ENCODE data around the gene NAXE.
"Not testable (repeated sequence)": the region's sequence is repeated elsewhere in the genome, so short reads cannot be mapped to it uniquely, and the experiment has no call there.

Gene NAXE

GRCh38 chr1:156600733-156601121 lies 9.2 kb downstream of the NAXE start:
- no peaks in the 10 kb centered on the region for H3K27me3 ChIP-seq (ENCODE audit: control insufficient read depth in 2 of 2, insufficient read depth in 2 of 2, low read length in 2 of 2)
- H3K4me1 ChIP-seq (ENCODE audit: control insufficient read depth in 2 of 2, insufficient read depth in 2 of 2, low read length in 2 of 2): peaks cover 8% of the 10 kb centered on the region in 2 donors
- no peaks in the 10 kb centered on the region for H3K9me3 ChIP-seq (ENCODE audit: control insufficient read depth in 2 of 2, low read length in 2 of 2)
- H3K4me3 ChIP-seq (ENCODE audit: low read length in 2 of 2): peak overlapping the region; percentile 78 to 99
- H3K36me3 ChIP-seq (ENCODE audit: control insufficient read depth in 2 of 2, insufficient read depth in 2 of 2, low read length in 2 of 2): peaks cover 20 to 27% of the 10 kb centered on the region in 2 donors
- H3K27ac ChIP-seq (ENCODE audit: low read depth in 2 of 2, low read length in 2 of 2): peak overlapping the region in 1 of 2 donors; percentile 74
- peak overlapping the region; percentile 72 to 81 for H3K9ac ChIP-seq (ENCODE audit: low read depth in 1 of 2, low read length in 2 of 2)

DNA sequence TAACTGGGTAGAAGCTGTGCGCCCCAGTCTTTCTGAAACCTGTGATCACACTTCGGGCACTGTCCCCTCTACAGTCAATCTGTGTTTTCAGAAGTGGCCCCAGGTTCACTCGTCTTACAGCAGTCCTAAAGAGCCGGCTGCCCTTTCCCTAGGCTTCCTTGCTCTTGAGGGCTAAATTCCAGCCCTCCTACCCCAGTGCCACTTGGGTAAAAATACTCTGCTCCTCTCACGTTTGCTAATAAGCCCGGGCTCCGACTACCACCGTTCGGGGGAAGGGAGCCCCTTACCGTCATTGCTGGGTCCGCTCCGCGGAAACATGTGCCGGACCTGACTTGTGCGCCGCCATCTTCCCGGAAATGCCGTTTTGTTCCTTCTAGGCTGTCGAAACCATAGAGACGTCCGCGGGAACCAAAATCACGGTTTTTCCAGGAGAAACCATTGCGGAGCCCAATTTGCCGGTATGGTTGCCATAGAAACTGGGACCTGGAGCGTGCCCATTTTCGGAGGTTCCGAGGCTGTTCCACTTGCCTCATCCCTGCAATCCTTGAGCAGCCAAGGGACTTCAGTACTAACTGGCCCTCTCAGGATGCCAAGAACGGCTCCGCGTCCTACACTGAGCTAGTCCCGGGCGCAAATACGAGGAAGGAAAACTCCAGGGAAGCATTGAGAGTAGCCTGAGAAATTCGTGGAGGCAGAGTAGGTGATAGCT lies 9.7 kb downstream of the NAXE start, which contains the start of gene GPATCH4:
TSS of gene GPATCH4 (minus strand) at position 358 of the 709 bp plus-strand sequence.
- Histone ChIP-seq H3K27ac (ENCODE audit: low read depth in 2 of 2, low read length in 2 of 2) (peak within 1 kb of the TSS; percentile 49 to 74), H3K27me3 (ENCODE audit: control insufficient read depth in 2 of 2, insufficient read depth in 2 of 2, low read length in 2 of 2) (no peaks in the 10 kb centered on the region)

DNA sequence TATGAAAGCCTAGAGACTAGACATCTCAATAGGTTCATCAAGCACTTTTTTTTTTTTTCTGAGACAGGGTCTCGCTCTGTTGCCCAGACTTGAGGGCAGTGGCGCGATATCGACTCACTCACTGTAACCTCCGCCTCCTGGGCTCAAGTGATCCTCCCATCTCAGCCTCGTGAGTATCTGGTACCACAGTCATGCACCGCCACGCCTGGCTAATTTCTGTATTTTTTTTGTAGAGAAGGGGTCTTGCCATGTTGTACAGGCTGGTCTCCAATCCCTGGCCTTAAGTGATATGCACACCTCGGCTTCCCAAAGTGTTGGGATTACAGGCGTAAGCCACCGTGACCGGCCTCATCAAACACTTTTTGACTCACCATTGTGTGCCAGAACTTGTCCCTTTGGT lies 10.3 kb downstream of the NAXE start:
- H3K9ac ChIP-seq (ENCODE audit: low read depth in 1 of 2, low read length in 2 of 2): peak overlapping the region; percentile 72 to 81
- H3K9me3 ChIP-seq (ENCODE audit: control insufficient read depth in 2 of 2, low read length in 2 of 2): no peaks in the 10 kb centered on the region
- peak overlapping the region; percentile 78 to 99 for H3K4me3 ChIP-seq (ENCODE audit: low read length in 2 of 2)
- H3K36me3 ChIP-seq (ENCODE audit: control insufficient read depth in 2 of 2, insufficient read depth in 2 of 2, low read length in 2 of 2): peaks cover 15% of the 10 kb centered on the region in 2 donors
- peaks cover 8% of the 10 kb centered on the region in 2 donors for H3K4me1 ChIP-seq (ENCODE audit: control insufficient read depth in 2 of 2, insufficient read depth in 2 of 2, low read length in 2 of 2)
- H3K27ac ChIP-seq (ENCODE audit: low read depth in 2 of 2, low read length in 2 of 2): peak overlapping the region; percentile 49 to 74
- no peaks in the 10 kb centered on the region for H3K27me3 ChIP-seq (ENCODE audit: control insufficient read depth in 2 of 2, insufficient read depth in 2 of 2, low read length in 2 of 2)

More for the DNA sequence above, 9.7 kb downstream of the NAXE start, which contains the start of gene GPATCH4:
- peaks cover 15 to 21% of the 10 kb centered on the region in 2 donors for H3K36me3 ChIP-seq (ENCODE audit: control insufficient read depth in 2 of 2, insufficient read depth in 2 of 2, low read length in 2 of 2)
- H3K4me3 ChIP-seq (ENCODE audit: low read length in 2 of 2): peak within 1 kb of the TSS; percentile 78 to 99
- peak within 1 kb of the TSS; percentile 72 to 81 for H3K9ac ChIP-seq (ENCODE audit: low read depth in 1 of 2, low read length in 2 of 2)
- peaks cover 8% of the 10 kb centered on the region in 2 donors for H3K4me1 ChIP-seq (ENCODE audit: control insufficient read depth in 2 of 2, insufficient read depth in 2 of 2, low read length in 2 of 2)
- H3K9me3 ChIP-seq (ENCODE audit: control insufficient read depth in 2 of 2, low read length in 2 of 2): no peaks in the 10 kb centered on the region

- Histone ChIP-seq H3K4me3 (ENCODE audit: low read length in 2 of 2) (peak overlapping the region in 1 of 2 donors; percentile 22), H3K9ac (ENCODE audit: low read depth in 1 of 2, low read length in 2 of 2) (no peak overlapping the region), H3K27ac (ENCODE audit: low read depth in 2 of 2, low read length in 2 of 2) (no peak overlapping the region), H3K27me3 (ENCODE audit: control insufficient read depth in 2 of 2, insufficient read depth in 2 of 2, low read length in 2 of 2) (no peaks in the 10 kb centered on the region), H3K9me3 (ENCODE audit: control insufficient read depth in 2 of 2, low read length in 2 of 2) (no peaks in the 10 kb centered on the region), H3K36me3 (ENCODE audit: control insufficient read depth in 2 of 2, insufficient read depth in 2 of 2, low read length in 2 of 2) (peaks cover 9% of the 10 kb centered on the region in 2 donors), H3K4me1 (ENCODE audit: control insufficient read depth in 2 of 2, insufficient read depth in 2 of 2, low read length in 2 of 2) (peaks cover 8% of the 10 kb centered on the region in 2 donors)
Observed at GRCh38 chr1:156602557-156602993, 11.0 kb downstream of the NAXE start.

GRCh38 chr1:156607344-156607743 lies 15.8 kb downstream of the NAXE start:
- H3K4me3 ChIP-seq (ENCODE audit: low read length in 2 of 2); H3K9me3 ChIP-seq (ENCODE audit: control insufficient read depth in 2 of 2, low read length in 2 of 2); H3K9ac ChIP-seq (ENCODE audit: low read depth in 1 of 2, low read length in 2 of 2); H3K36me3 ChIP-seq (ENCODE audit: control insufficient read depth in 2 of 2, insufficient read depth in 2 of 2, low read length in 2 of 2); H3K27ac ChIP-seq (ENCODE audit: low read depth in 2 of 2, low read length in 2 of 2); H3K27me3 ChIP-seq (ENCODE audit: control insufficient read depth in 2 of 2, insufficient read depth in 2 of 2, low read length in 2 of 2); H3K4me1 ChIP-seq (ENCODE audit: control insufficient read depth in 2 of 2, insufficient read depth in 2 of 2, low read length in 2 of 2): not testable (repeated sequence)

DNA sequence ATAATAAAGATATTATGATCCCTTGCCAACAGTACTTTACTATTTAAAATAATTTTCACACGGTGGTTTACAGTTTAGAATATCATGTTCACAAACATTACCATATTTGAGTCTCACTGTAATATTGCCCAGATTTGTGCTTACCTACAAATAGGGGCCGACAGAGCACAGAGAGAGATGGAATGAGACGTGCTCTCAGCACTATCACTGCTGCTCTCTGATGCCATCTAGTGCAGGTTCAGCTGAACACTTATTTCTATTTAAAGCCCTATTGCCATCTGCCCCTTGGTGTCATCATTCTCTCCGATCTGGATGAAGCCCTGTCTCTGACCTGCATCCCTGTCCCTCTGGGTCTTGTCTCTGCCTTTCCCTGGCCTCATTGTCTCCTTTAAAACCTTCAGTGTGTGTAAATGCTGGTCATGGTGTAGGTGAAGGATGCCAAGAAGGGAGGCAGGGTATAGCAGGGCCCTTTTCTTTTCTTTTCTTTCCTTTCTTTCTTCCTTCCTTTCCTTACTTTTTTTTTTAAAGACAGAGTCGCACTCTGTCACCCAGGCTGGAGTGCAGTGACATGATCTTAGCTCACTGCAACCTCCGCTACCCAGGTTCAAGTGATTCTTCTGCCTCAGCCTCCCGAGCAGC lies 16.6 kb downstream of the NAXE start:
- Histone ChIP-seq H3K4me3 (ENCODE audit: low read length in 2 of 2) (no peak overlapping the region), H3K9me3 (ENCODE audit: control insufficient read depth in 2 of 2, low read length in 2 of 2) (no peaks in the 10 kb centered on the region), H3K27ac (ENCODE audit: low read depth in 2 of 2, low read length in 2 of 2) (no peak overlapping the region), H3K9ac (ENCODE audit: low read depth in 1 of 2, low read length in 2 of 2) (no peak overlapping the region), H3K4me1 (ENCODE audit: control insufficient read depth in 2 of 2, insufficient read depth in 2 of 2, low read length in 2 of 2) (no peaks in the 10 kb centered on the region), H3K36me3 (ENCODE audit: control insufficient read depth in 2 of 2, insufficient read depth in 2 of 2, low read length in 2 of 2) (no peaks in the 10 kb centered on the region), H3K27me3 (ENCODE audit: control insufficient read depth in 2 of 2, insufficient read depth in 2 of 2, low read length in 2 of 2) (no peaks in the 10 kb centered on the region)

GRCh38 chr1:156608981-156609380 lies 17.4 kb downstream of the NAXE start:
- H3K4me3 ChIP-seq (ENCODE audit: low read length in 2 of 2): no peak overlapping the region
- no peaks in the 10 kb centered on the region for H3K27me3 ChIP-seq (ENCODE audit: control insufficient read depth in 2 of 2, insufficient read depth in 2 of 2, low read length in 2 of 2)
- H3K4me1 ChIP-seq (ENCODE audit: control insufficient read depth in 2 of 2, insufficient read depth in 2 of 2, low read length in 2 of 2): no peaks in the 10 kb centered on the region
- no peak overlapping the region for H3K9ac ChIP-seq (ENCODE audit: low read depth in 1 of 2, low read length in 2 of 2)
- H3K27ac ChIP-seq (ENCODE audit: low read depth in 2 of 2, low read length in 2 of 2): no peak overlapping the region
- no peaks in the 10 kb centered on the region for H3K9me3 ChIP-seq (ENCODE audit: control insufficient read depth in 2 of 2, low read length in 2 of 2)
- no peaks in the 10 kb centered on the region for H3K36me3 ChIP-seq (ENCODE audit: control insufficient read depth in 2 of 2, insufficient read depth in 2 of 2, low read length in 2 of 2)

DNA sequence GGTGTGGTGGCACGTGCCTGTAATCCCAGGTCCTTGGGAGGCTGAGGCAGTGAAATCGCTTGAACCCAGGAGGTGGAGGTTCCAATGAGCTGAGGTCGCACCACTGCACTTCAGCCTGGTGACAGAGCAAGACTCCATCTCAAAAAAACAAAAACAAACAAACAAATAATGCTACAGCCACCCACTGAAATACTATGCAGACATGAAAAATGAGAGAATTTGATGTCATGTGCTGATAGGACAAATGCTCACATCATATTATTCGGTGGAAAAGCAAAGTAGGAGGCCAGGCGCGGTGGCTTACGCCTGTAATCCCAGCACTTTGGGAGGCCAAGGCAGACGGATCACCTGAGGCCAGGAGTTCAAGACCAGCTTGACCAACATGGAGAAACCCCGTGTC lies 18.5 kb downstream of the NAXE start:
- H3K4me3 ChIP-seq (ENCODE audit: low read length in 2 of 2); H3K4me1 ChIP-seq (ENCODE audit: control insufficient read depth in 2 of 2, insufficient read depth in 2 of 2, low read length in 2 of 2); H3K9ac ChIP-seq (ENCODE audit: low read depth in 1 of 2, low read length in 2 of 2); H3K27me3 ChIP-seq (ENCODE audit: control insufficient read depth in 2 of 2, insufficient read depth in 2 of 2, low read length in 2 of 2); H3K27ac ChIP-seq (ENCODE audit: low read depth in 2 of 2, low read length in 2 of 2); H3K36me3 ChIP-seq (ENCODE audit: control insufficient read depth in 2 of 2, insufficient read depth in 2 of 2, low read length in 2 of 2); H3K9me3 ChIP-seq (ENCODE audit: control insufficient read depth in 2 of 2, low read length in 2 of 2): not testable (repeated sequence)

- Histone ChIP-seq H3K4me3 (ENCODE audit: low read length in 2 of 2) (no peak overlapping the region), H3K27me3 (ENCODE audit: control insufficient read depth in 2 of 2, insufficient read depth in 2 of 2, low read length in 2 of 2) (peaks cover 5 to 6% of the 10 kb centered on the region in 2 donors), H3K36me3 (ENCODE audit: control insufficient read depth in 2 of 2, insufficient read depth in 2 of 2, low read length in 2 of 2) (no peaks in the 10 kb centered on the region), H3K9ac (ENCODE audit: low read depth in 1 of 2, low read length in 2 of 2) (no peak overlapping the region), H3K9me3 (ENCODE audit: control insufficient read depth in 2 of 2, low read length in 2 of 2) (no peaks in the 10 kb centered on the region), H3K4me1 (ENCODE audit: control insufficient read depth in 2 of 2, insufficient read depth in 2 of 2, low read length in 2 of 2) (no peaks in the 10 kb centered on the region), H3K27ac (ENCODE audit: low read depth in 2 of 2, low read length in 2 of 2) (no peak overlapping the region)
Observed at GRCh38 chr1:156612666-156613065, 21.1 kb downstream of the NAXE start.

GRCh38 chr1:156615946-156616345 lies 24.4 kb downstream of the NAXE start:
- Histone ChIP-seq H3K4me1 (ENCODE audit: control insufficient read depth in 2 of 2, insufficient read depth in 2 of 2, low read length in 2 of 2) (no peaks in the 10 kb centered on the region), H3K36me3 (ENCODE audit: control insufficient read depth in 2 of 2, insufficient read depth in 2 of 2, low read length in 2 of 2) (no peaks in the 10 kb centered on the region), H3K9me3 (ENCODE audit: control insufficient read depth in 2 of 2, low read length in 2 of 2) (no peaks in the 10 kb centered on the region), H3K27ac (ENCODE audit: low read depth in 2 of 2, low read length in 2 of 2) (peak overlapping the region; percentile 18 to 23), H3K9ac (ENCODE audit: low read depth in 1 of 2, low read length in 2 of 2) (peak overlapping the region in 1 of 2 donors; percentile 2), H3K4me3 (ENCODE audit: low read length in 2 of 2) (no peak overlapping the region), H3K27me3 (ENCODE audit: control insufficient read depth in 2 of 2, insufficient read depth in 2 of 2, low read length in 2 of 2) (peaks cover 19 to 20% of the 10 kb centered on the region in 2 donors)

Data from mucosa of rectum (tissue), 2 donors.